H1 (cell line): Measurements from ENCODE around the gene SELENOK. TPM values are rescaled to one million over a fixed set of nuclear protein-coding genes. Genes with fewer than 3 reads are reported as not detected.

Experiments
- CTCF ChIA-PET: fragments of 300-600 bp; sonication (Branson Sonifier 250); formaldehyde crosslinking; loops from one replicate; lab custom pipeline; 2021; ENCODE audit not compliant: partially characterized antibody; lab: Charles Lee
- POLR2A ChIA-PET: fragments of 300-600 bp; sonication (Branson Sonifier 250); formaldehyde crosslinking; loops from one replicate; lab custom pipeline; 2021; ENCODE audit warnings: inconsistent platforms; ENCODE audit not compliant: partially characterized antibody; lab: Charles Lee
- DNase-seq, 2 experiments: peaks; one replicate each; pipeline versions ENCODE4 v3.0.0 to v3.0.0-alpha.2; 2010 to 2022; ENCODE audit warnings: low spot score in 2 of 2, low read depth in 1 of 2, mixed read lengths in 1 of 2
- FAIRE-seq: peaks from 2 replicates; lab custom pipeline; 2011; peaks lifted over from hg19 to GRCh38; lab: Jason Lieb, UNC
- H2AFZ ChIP-seq: 2 replicates; pipeline ENCODE4 v1.8.1; 2012; ENCODE audit warnings: low read length, inconsistent platforms
- H2AK5ac ChIP-seq: 2 replicates; pipeline ENCODE4 v1.6.1; 2013; ENCODE audit warnings: low read depth, low read length
- H2BK120ac ChIP-seq: replicated peaks from 2 replicates; pipeline ENCODE3; 2013; ENCODE audit warnings: low read depth, low read length, inconsistent platforms
- H2BK12ac ChIP-seq: 2 replicates; pipeline ENCODE4 v1.6.1; 2013; ENCODE audit warnings: low read depth, low read length
- H2BK15ac ChIP-seq: 2 replicates; pipeline ENCODE4 v1.6.1; 2013; ENCODE audit warnings: low read length
- H2BK20ac ChIP-seq: 2 replicates; pipeline ENCODE4 v1.6.1; 2013; ENCODE audit warnings: low read length
- H2BK5ac ChIP-seq: 2 replicates; pipeline ENCODE4 v1.6.1; 2013; ENCODE audit warnings: low read depth, low read length
- H3K14ac ChIP-seq: 2 replicates; pipeline ENCODE4 v1.6.1; 2013; ENCODE audit warnings: inconsistent platforms; ENCODE audit not compliant: insufficient read length
- H3K18ac ChIP-seq: 2 replicates; pipeline ENCODE4 v1.6.1; 2013; ENCODE audit warnings: low read length; ENCODE audit errors: extremely low read depth
- H3K23ac ChIP-seq: 2 replicates; pipeline ENCODE4 v1.6.1; 2013; ENCODE audit warnings: inconsistent platforms; ENCODE audit not compliant: insufficient read length
- H3K23me2 ChIP-seq: 2 replicates; pipeline ENCODE4 v1.6.1; 2013; ENCODE audit warnings: low read depth, low read length
- H3K27ac ChIP-seq: 2 replicates; pipeline ENCODE4 v1.6.1; 2011; ENCODE audit warnings: low read depth, low read length, inconsistent platforms
- H3K27me3 ChIP-seq, 4 experiments: replicated peaks in 1 of 4; 1 replicate in 1 of 4; 2 replicates in 3 of 4; pipeline versions ENCODE4 v1.6.1 to v1.8.1; 2011 to 2013; ENCODE audit warnings: low read length in 3 of 4, mild to moderate bottlenecking in 3 of 4, inconsistent platforms in 2 of 4, mixed read lengths in 2 of 4, moderate library complexity in 1 of 4; ENCODE audit not compliant: control insufficient read depth in 3 of 4, insufficient read depth in 3 of 4; ENCODE audit errors: extremely low read depth in 1 of 4
- H3K36me3 ChIP-seq, 4 experiments: 2 replicates each; pipeline versions ENCODE4 v1.6.1 to v1.8.1; 2011 to 2013; ENCODE audit warnings: mild to moderate bottlenecking in 4 of 4, low read length in 3 of 4, moderate library complexity in 2 of 4, control low read depth in 1 of 4, inconsistent platforms in 1 of 4; ENCODE audit not compliant: insufficient read depth in 4 of 4, control insufficient read depth in 2 of 4
- H3K4ac ChIP-seq: replicated peaks from 2 replicates; pipeline ENCODE3; 2013; ENCODE audit warnings: low read length, low read depth, mixed read lengths, inconsistent platforms; ENCODE audit not compliant: insufficient read length
- H3K4me1 ChIP-seq, 4 experiments: replicated peaks in 1 of 4; 1 replicate in 1 of 4; 2 replicates in 3 of 4; pipeline versions ENCODE4 v1.6.1 to v1.8.1; 2011 to 2013; ENCODE audit warnings: low read length in 3 of 4, inconsistent platforms in 2 of 4, mixed read lengths in 1 of 4; ENCODE audit not compliant: insufficient read depth in 4 of 4, control insufficient read depth in 3 of 4
- H3K4me2 ChIP-seq, 2 experiments: 2 replicates each; pipeline versions ENCODE4 v1.6.1 to v1.8.1; 2011 to 2013; ENCODE audit warnings: low read depth in 2 of 2, low read length in 2 of 2, control low read depth in 1 of 2, inconsistent platforms in 1 of 2, mild to moderate bottlenecking in 1 of 2; ENCODE audit not compliant: insufficient read depth in 1 of 2
- H3K4me3 ChIP-seq, 4 experiments: fragments of 200-600, 300-600 bp in 1 of 4; sonication (generic), shearing (Covaris generic), sonication (Bioruptor Twin) in 1 of 4; 2 replicates each; pipeline versions ENCODE4 v1.5.1 to v1.8.1; 2011 to 2016; ENCODE audit warnings: low read length in 4 of 4, low read depth in 3 of 4, control low read depth in 2 of 4, inconsistent platforms in 2 of 4, mild to moderate bottlenecking in 2 of 4, mixed read lengths in 1 of 4, moderate library complexity in 1 of 4; ENCODE audit not compliant: insufficient read depth in 2 of 4; ENCODE audit errors: extremely low read depth in 1 of 4
- H3K56ac ChIP-seq: replicated peaks from 2 replicates; pipeline ENCODE3; 2013; ENCODE audit warnings: low read depth, mild to moderate bottlenecking, mixed read lengths, low read length, inconsistent platforms; ENCODE audit not compliant: insufficient read length
- H3K79me1 ChIP-seq: 2 replicates; pipeline ENCODE4 v1.6.1; 2013; ENCODE audit warnings: low read depth, low read length, control low read depth
- H3K79me2 ChIP-seq, 2 experiments: 2 replicates each; pipeline versions ENCODE4 v1.6.1 to v1.8.1; 2012 to 2013; ENCODE audit warnings: low read length in 2 of 2, mild to moderate bottlenecking in 2 of 2, inconsistent platforms in 1 of 2; ENCODE audit not compliant: insufficient read depth in 2 of 2, control insufficient read depth in 1 of 2
- H3K9ac ChIP-seq, 4 experiments: replicated peaks in 1 of 4; 1 replicate in 1 of 4; 2 replicates in 3 of 4; pipeline versions ENCODE4 v1.6.1 to v1.8.1; 2011 to 2013; ENCODE audit warnings: low read depth in 3 of 4, low read length in 3 of 4, control low read depth in 2 of 4, mild to moderate bottlenecking in 2 of 4, moderate library complexity in 2 of 4, inconsistent platforms in 1 of 4; ENCODE audit errors: extremely low read depth in 1 of 4
- H3K9me3 ChIP-seq, 2 experiments: 2 replicates each; pipeline versions ENCODE4 v1.6.1 to v1.8.1; 2012 to 2013; ENCODE audit warnings: mild to moderate bottlenecking in 2 of 2, moderate library complexity in 2 of 2, control low read depth in 1 of 2, inconsistent platforms in 1 of 2, low read depth in 1 of 2, low read length in 1 of 2, mixed read lengths in 1 of 2; ENCODE audit not compliant: insufficient read depth in 2 of 2
- H4K20me1 ChIP-seq, 2 experiments: replicated peaks in 1 of 2; 2 replicates each; pipeline versions ENCODE3 to v1.8.1; 2011 to 2013; ENCODE audit warnings: inconsistent platforms in 2 of 2, low read length in 2 of 2, mild to moderate bottlenecking in 1 of 2; ENCODE audit not compliant: insufficient read depth in 2 of 2, control insufficient read depth in 1 of 2
- H4K5ac ChIP-seq: 2 replicates; pipeline ENCODE4 v1.6.1; 2013; ENCODE audit warnings: low read length, low read depth, mixed read lengths, inconsistent platforms; ENCODE audit not compliant: insufficient read length
- H4K8ac ChIP-seq: 2 replicates; pipeline ENCODE4 v1.8.0; 2013; ENCODE audit warnings: mild to moderate bottlenecking, moderate library complexity, low read length, inconsistent platforms; ENCODE audit not compliant: insufficient read depth; ENCODE audit errors: extremely low read depth
- H4K91ac ChIP-seq: replicated peaks from 2 replicates; pipeline ENCODE3; 2013; ENCODE audit warnings: low read length, mixed read lengths, inconsistent platforms; ENCODE audit not compliant: insufficient read length
- CEBPB ChIP-seq: IDR thresholded peaks from 2 replicates; pipeline ENCODE4 v1.6.1; 2012; ENCODE audit warnings: low read depth, low read length
- CHD1 ChIP-seq: IDR thresholded peaks from 2 replicates; pipeline ENCODE4 v1.6.1; 2012; ENCODE audit warnings: low read depth, low read length, improper control_type of control experiment
- CREB1 ChIP-seq: IDR thresholded peaks from 2 replicates; pipeline ENCODE4 v1.6.1; 2012; ENCODE audit warnings: inconsistent platforms
- CTBP2 ChIP-seq: IDR thresholded peaks from 2 replicates; pipeline ENCODE4 v1.7.0; 2011; ENCODE audit warnings: borderline replicate concordance, mild to moderate bottlenecking, moderate library complexity, mixed read lengths, low read length; ENCODE audit not compliant: insufficient read depth, insufficient read length
- FOSL1 ChIP-seq: IDR thresholded peaks from 2 replicates; pipeline ENCODE4 v1.6.1; 2011; ENCODE audit warnings: mild to moderate bottlenecking, low read depth, low read length, moderate library complexity; ENCODE audit not compliant: insufficient read depth
- HDAC6 ChIP-seq: IDR thresholded peaks from one replicate; pipeline ENCODE4 v1.7.1; 2012; ENCODE audit warnings: low read depth, mild to moderate bottlenecking, inconsistent platforms, low read length, moderate library complexity
- MAX ChIP-seq: IDR thresholded peaks from 2 replicates; pipeline ENCODE4 v1.6.1; 2012; ENCODE audit warnings: inconsistent platforms
- NANOG ChIP-seq: IDR thresholded peaks from 2 replicates; pipeline ENCODE4 v1.6.1; 2011; ENCODE audit warnings: low read length, low read depth, mild to moderate bottlenecking, inconsistent platforms; ENCODE audit not compliant: insufficient read depth, poor library complexity, severe bottlenecking
- POLR2AphosphoS5 ChIP-seq: IDR thresholded peaks from 2 replicates; pipeline ENCODE4 v1.6.1; 2011; ENCODE audit warnings: low read depth, low read length
- SP1 ChIP-seq: IDR thresholded peaks from 2 replicates; pipeline ENCODE4 v1.6.1; 2011; ENCODE audit warnings: low read depth, low read length
- SP4 ChIP-seq: IDR thresholded peaks from 2 replicates; pipeline ENCODE4 v1.6.1; 2012; ENCODE audit warnings: low read length, inconsistent platforms
- TBP ChIP-seq: IDR thresholded peaks from 2 replicates; pipeline ENCODE4 v1.6.1; 2011; ENCODE audit warnings: low read depth, low read length, improper control_type of control experiment
- TEAD4 ChIP-seq: IDR thresholded peaks from 2 replicates; pipeline ENCODE4 v1.6.1; 2012; ENCODE audit warnings: low read depth, low read length, inconsistent platforms, mixed read lengths
- WGBS, 2 experiments: shearing (Covaris generic) in 1 of 2; methylation state at CpG; one replicate each; pipeline versions ENCODE4 v1.1.6 to v1.1.7; 2013 to 2015; ENCODE audit warnings: low lambda C conversion rate in 2 of 2, mixed read lengths in 2 of 2, inconsistent platforms in 1 of 2, low coverage in 1 of 2, missing lambda C conversion rate in 1 of 2; ENCODE audit not compliant: insufficient replicate concordance in 2 of 2, insufficient coverage in 1 of 2, insufficient read length in 1 of 2; ENCODE audit errors: extremely low coverage in 1 of 2, missing lambda C conversion rate in 1 of 2; 5-methylcytosine and 5-hydroxymethylcytosine counted together
- polyA plus RNA-seq, 7 experiments: library from polyadenylated mRNA; depleted of rRNA in 3 of 7; stranded (reverse) in 5 of 7; unstranded in 2 of 7; fragments of >200 nt in 5 of 7; fragments of 200-250 nt in 2 of 7; gene quantifications; 1 replicate in 5 of 7; 2 replicates in 1 of 7; 4 replicates in 1 of 7; pipeline versions ENCODE4 v1.2.1 to v1.2.3, GENCODE V29; 2011 to 2013; ENCODE audit warnings: missing spikeins in 2 of 7, mixed read lengths in 2 of 7
- total RNA-seq: library from RNA; stranded (reverse); fragmentation: NEBNext Ultra II Directional; extraction: Animal tissue kit (Norgen Biotek cat#: 25700); gene quantifications from 2 replicates; pipeline ENCODE4 v1.2.1, GENCODE V29; 2021

SELENOK gene
- total and polyA plus RNA-seq, 2 of the 8 experiments (the other 6 are each of a cell fraction or from before 2014, with no cell fraction given) = 26.9 to 40.2 TPM

GRCh38 chr3:53884623-53885022, 7.0 kb downstream of the SELENOK start:
- Histone ChIP-seq H3K23ac (no peak overlapping the region), H2BK5ac (no peak overlapping the region), H3K14ac (no peak overlapping the region), H4K5ac (no peak overlapping the region), H3K4me2 (no peak overlapping the region), H3K9ac (no peak overlapping the region), H3K9me3 (no peaks in the 10 kb centered on the region; a peak in 1 of 4 replicates), H3K23me2 (peaks cover 2% of the 10 kb centered on the region; the same call in 1 of the 2 replicates), H3K4me3 (no peak overlapping the region), H2BK12ac (no peak overlapping the region), H2AK5ac (no peak overlapping the region), H2BK20ac (no peak overlapping the region), H3K27me3 (no peaks in the 10 kb centered on the region), H2BK15ac (no peak overlapping the region), H3K79me1 (no peaks in the 10 kb centered on the region; the same call in 1 of the 2 replicates), H3K56ac (no peak overlapping the region), H4K91ac (no peak overlapping the region), H4K8ac (no peak overlapping the region), H4K20me1 (no peaks in the 10 kb centered on the region), H3K36me3 (peaks cover 5 to 30% (median 15%) of the 10 kb centered on the region in 4 experiments; a peak in 7 of 8 replicates), H3K27ac (no peak overlapping the region), H2BK120ac (no peak overlapping the region), H3K4ac (no peak overlapping the region), H3K18ac (no peak overlapping the region), H3K79me2 (peaks cover 0 to 31% of the 10 kb centered on the region in 2 experiments; a peak in 2 of 4 replicates), H3K4me1 (peaks cover 3 to 7% (median 4%) of the 10 kb centered on the region in 4 experiments; a peak in 5 of 7 replicates), H2AFZ (no peak overlapping the region)
- WGBS, 2 experiments = 93% methylated on average over 11 of the region's 11 CpGs; no CpG with 5 or more reads in 1 of the 2 experiments
- CTCF ChIA-PET = interaction anchor here (1.4 kb wide), 1 partner anchor 27 kb away, joined by 3 read pairs; no protein-coding TSS in a partner anchor
- DNase-seq (no peak), FAIRE-seq (no peak)
- TF ChIP-seq SP4 (no peak), CREB1 (no peak), CTBP2 (no peak), TEAD4 (no peak), TBP (no peak), POLR2AphosphoS5 (no peak), CHD1 (no peak), CEBPB (no peak), NANOG (no peak), FOSL1 (no peak), MAX (no peak), HDAC6 (no peak), SP1 (no peak)
- POLR2A ChIA-PET = no interaction called here
